WERI-Rb-1 (cell line): ENCODE results near the gene THNSL1.
A peak's percentile ranks its signal among the peaks of the same experiment; 100 is the strongest.

Experiments
- DNase-seq: peaks from one replicate; pipeline ENCODE4 v3.0.0-alpha.2; 2020
- H3K27ac ChIP-seq: fragments of 250-450 bp; sonication (Bioruptor Pico); 2 replicates; pipeline ENCODE4 v1.5.1; 2020; ENCODE audit warnings: mild to moderate bottlenecking, moderate library complexity
- H3K27me3 ChIP-seq: fragments of 250-450 bp; sonication (Bioruptor Pico); 2 replicates; pipeline ENCODE4 v1.5.1; 2021; ENCODE audit warnings: mild to moderate bottlenecking, low read depth, moderate library complexity; ENCODE audit not compliant: insufficient read depth, severe bottlenecking
- H3K36me3 ChIP-seq: fragments of 250-450 bp; sonication (Bioruptor Pico); 2 replicates; pipeline ENCODE4 v1.5.1; 2020; ENCODE audit warnings: mild to moderate bottlenecking, moderate library complexity
- H3K4me3 ChIP-seq: 2 replicates; pipeline ENCODE4 v1.5.1; 2011; ENCODE audit warnings: low read depth, mild to moderate bottlenecking, control low read depth, low read length
- H3K9me3 ChIP-seq: fragments of 250-450 bp; sonication (Bioruptor Pico); 2 replicates; pipeline ENCODE4 v1.5.1; 2021; ENCODE audit warnings: mild to moderate bottlenecking, moderate library complexity; ENCODE audit not compliant: severe bottlenecking
- CTCF ChIP-seq: IDR thresholded peaks from 2 replicates; pipeline ENCODE4 v1.5.1; 2011; ENCODE audit warnings: low read depth, mild to moderate bottlenecking, control low read depth, inconsistent platforms, low read length

THNSL1 gene

GRCh38 chr10:24971374-24971773 lies 45.0 kb upstream of the THNSL1 start:
- Histone ChIP-seq H3K36me3 (no peaks in the 10 kb centered on the region), H3K27ac (no peak overlapping the region), H3K9me3 (no peaks in the 10 kb centered on the region), H3K4me3 (no peak overlapping the region), H3K27me3 (no peaks in the 10 kb centered on the region)
- DNase-seq = no peak
- no peak for TF ChIP-seq CTCF

- no peak for TF ChIP-seq CTCF
- Histone ChIP-seq H3K9me3 (no peaks in the 10 kb centered on the region), H3K27me3 (no peaks in the 10 kb centered on the region), H3K27ac (no peak overlapping the region), H3K36me3 (no peaks in the 10 kb centered on the region), H3K4me3 (no peak overlapping the region)
- DNase-seq = no peak
Measured at GRCh38 chr10:24973163-24973562, 43.2 kb upstream of the THNSL1 start.

- TF ChIP-seq CTCF = no peak
- Histone ChIP-seq H3K36me3 (no peaks in the 10 kb centered on the region), H3K4me3 (no peak overlapping the region), H3K27me3 (no peaks in the 10 kb centered on the region), H3K9me3 (no peaks in the 10 kb centered on the region), H3K27ac (peak overlapping the region; percentile 29; the same call in 1 of the 2 replicates)
- peak; percentile 20 for DNase-seq
Measured at GRCh38 chr10:24974976-24975375, 41.4 kb upstream of the THNSL1 start.

GRCh38 chr10:24979685-24980084 lies 36.7 kb upstream of the THNSL1 start:
- Histone ChIP-seq H3K4me3 (no peak overlapping the region), H3K9me3 (no peaks in the 10 kb centered on the region), H3K36me3 (no peaks in the 10 kb centered on the region), H3K27me3 (no peaks in the 10 kb centered on the region), H3K27ac (no peak overlapping the region)
- no peak for DNase-seq
- TF ChIP-seq CTCF = no peak

GRCh38 chr10:24981161-24981710 lies 35.2 kb upstream of the THNSL1 start:
- Histone ChIP-seq H3K27me3 (no peaks in the 10 kb centered on the region), H3K4me3 (no peak overlapping the region), H3K36me3 (no peaks in the 10 kb centered on the region), H3K27ac (no peak overlapping the region), H3K9me3 (no peaks in the 10 kb centered on the region)
- no peak for TF ChIP-seq CTCF
- no peak for DNase-seq
